Measurements from ENCODE around the gene CDH13. TPM values are rescaled to one million over a fixed set of nuclear protein-coding genes. Genes with fewer than 3 reads are reported as not detected.

The CDH13 gene
- total and polyA plus RNA-seq, 9 donors = 1.9 to 34.2 (median 4.8) TPM

DNA sequence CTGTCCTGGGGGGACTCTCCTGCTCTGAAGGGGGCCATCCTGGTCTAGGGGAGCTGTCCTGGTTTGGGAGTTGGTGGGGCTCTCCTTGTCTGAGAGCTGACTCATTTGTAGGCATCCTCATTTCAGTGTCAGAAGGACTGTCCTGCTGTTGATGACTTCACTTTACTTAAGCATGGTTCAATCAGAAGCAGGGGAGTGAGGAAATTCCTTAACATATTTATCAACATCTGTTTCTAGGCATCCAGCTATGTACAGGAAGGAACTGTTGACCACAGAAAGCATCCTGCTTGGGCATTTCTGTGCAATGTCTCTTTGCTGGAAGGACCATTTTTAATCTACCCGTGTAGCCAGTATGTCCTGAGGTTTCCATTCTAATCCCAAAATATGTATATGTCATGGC, 678.3 kb downstream of the CDH13 start:
- intact Hi-C loops (cut with DNase I) = no loop called here
- Histone ChIP-seq H3K36me3 (no peaks in the 10 kb centered on the region), H3K27me3 (no peaks in the 10 kb centered on the region), H3K4me3 (no peak overlapping the region), H3K9me3 (no peaks in the 10 kb centered on the region), H3K4me1 (ENCODE audit: insufficient read depth) (no peaks in the 10 kb centered on the region), H3K27ac (no peak overlapping the region)
- no peak for DNase-seq
- WGBS, 3 donors = 58 to 83% (median 58%) methylated on average over 1 of the region's 1 CpG
- TF ChIP-seq EP300 (IDR thresholded peaks at IDR 0.05) = no peak
- no peak for TF ChIP-seq POLR2A (IDR thresholded peaks at IDR 0.05)
- TF ChIP-seq, protein P1, sequence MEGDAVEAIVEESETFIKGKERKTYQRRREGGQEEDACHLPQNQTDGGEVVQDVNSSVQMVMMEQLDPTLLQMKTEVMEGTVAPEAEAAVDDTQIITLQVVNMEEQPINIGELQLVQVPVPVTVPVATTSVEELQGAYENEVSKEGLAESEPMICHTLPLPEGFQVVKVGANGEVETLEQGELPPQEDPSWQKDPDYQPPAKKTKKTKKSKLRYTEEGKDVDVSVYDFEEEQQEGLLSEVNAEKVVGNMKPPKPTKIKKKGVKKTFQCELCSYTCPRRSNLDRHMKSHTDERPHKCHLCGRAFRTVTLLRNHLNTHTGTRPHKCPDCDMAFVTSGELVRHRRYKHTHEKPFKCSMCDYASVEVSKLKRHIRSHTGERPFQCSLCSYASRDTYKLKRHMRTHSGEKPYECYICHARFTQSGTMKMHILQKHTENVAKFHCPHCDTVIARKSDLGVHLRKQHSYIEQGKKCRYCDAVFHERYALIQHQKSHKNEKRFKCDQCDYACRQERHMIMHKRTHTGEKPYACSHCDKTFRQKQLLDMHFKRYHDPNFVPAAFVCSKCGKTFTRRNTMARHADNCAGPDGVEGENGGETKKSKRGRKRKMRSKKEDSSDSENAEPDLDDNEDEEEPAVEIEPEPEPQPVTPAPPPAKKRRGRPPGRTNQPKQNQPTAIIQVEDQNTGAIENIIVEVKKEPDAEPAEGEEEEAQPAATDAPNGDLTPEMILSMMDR (IDR thresholded peaks at IDR 0.05) = no peak

DNA sequence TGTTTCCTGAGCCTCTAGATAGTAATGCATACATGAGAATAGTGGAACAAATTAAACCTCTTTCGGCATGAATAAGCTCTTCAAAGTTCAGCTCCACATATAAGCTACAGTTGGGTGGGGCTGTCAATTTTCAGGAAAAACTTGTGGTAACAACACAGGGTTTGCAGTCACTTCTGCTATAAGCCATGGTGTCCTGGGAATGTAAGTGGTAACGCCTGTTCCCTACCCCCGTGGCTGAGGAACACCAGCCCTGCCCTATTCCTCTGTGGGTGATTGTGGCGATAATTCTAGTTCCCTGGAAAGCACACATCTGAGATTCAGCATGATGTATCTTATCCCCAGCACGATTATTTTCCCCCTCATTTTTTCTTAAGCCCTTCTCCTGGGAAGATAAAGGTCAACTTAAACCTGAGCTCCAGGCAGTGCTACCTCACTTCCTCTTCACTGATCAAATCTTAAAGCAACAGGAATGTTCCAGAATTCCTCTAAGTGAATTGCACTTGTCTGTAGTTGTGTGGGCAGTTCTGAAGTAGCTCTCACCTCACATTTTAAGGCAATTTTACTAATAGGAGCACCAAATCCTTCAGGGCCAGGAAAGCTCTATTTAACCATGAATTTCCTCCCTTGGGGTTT, 680.3 kb downstream of the CDH13 start:
- H3K36me3 ChIP-seq = no peaks in the 10 kb centered on the region
- 59 to 67% (median 61%) methylated on average over 5 of the region's 5 CpGs for WGBS, 3 donors
- H3K27me3 ChIP-seq = no peaks in the 10 kb centered on the region
- intact Hi-C loops (cut with DNase I) = no loop called here
- H3K27ac ChIP-seq = no peak overlapping the region
- DNase-seq = no peak
- no peak overlapping the region for H3K4me3 ChIP-seq
- no peaks in the 10 kb centered on the region for H3K4me1 ChIP-seq (ENCODE audit: insufficient read depth)
- no peaks in the 10 kb centered on the region for H3K9me3 ChIP-seq
- no peak for TF ChIP-seq EP300 (IDR thresholded peaks at IDR 0.05)

DNA sequence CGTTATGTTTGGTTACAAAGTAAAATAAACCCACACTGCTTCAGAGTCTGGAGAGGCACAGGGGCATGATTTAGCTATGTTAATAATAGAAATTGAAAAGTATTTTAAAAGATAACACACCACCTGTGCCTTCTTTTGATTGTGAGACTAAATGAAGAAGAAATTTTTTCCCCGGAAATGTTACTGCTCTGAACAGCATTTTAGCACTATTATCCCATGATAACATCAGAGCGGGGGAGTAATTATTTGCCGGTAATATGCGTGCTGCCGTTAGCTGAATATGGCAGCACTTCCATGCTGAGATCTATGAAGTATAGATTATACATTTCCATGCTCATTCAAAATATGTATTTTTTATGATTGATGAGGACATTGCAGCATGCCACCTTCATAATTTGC, 680.8 kb downstream of the CDH13 start:
- Histone ChIP-seq H3K4me1 (ENCODE audit: insufficient read depth) (no peaks in the 10 kb centered on the region), H3K27ac (no peak overlapping the region), H3K36me3 (no peaks in the 10 kb centered on the region), H3K4me3 (no peak overlapping the region), H3K27me3 (no peaks in the 10 kb centered on the region), H3K9me3 (no peaks in the 10 kb centered on the region)
- 10 to 42% (median 14%) methylated on average over 6 of the region's 6 CpGs for WGBS, 3 donors
- no peak for DNase-seq
- TF ChIP-seq, protein P1 (IDR thresholded peaks at IDR 0.05) = no peak
- TF ChIP-seq EP300 (IDR thresholded peaks at IDR 0.05) (no peak), POLR2A (IDR thresholded peaks at IDR 0.05) (no peak)
- intact Hi-C loops (cut with DNase I) = no loop called here

DNA sequence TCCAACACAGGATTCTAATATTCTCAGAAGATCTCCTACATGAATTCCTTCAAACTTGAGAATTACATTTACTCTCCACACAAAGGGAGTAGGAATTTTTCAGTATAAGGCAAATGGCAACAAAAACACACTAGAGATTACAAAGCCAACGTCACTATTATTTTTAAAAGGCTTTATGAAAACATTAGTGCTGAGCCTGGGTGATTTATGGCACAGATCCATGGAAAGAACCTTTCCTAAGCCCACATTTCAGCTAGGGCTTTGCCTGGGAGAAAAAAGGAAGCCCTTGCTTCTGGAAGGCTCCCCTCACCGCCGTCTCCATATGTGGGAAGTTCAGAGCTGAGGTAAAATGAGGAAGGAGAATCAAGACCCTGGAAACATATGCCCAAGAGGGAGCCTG, 681.6 kb downstream of the CDH13 start:
- no peaks in the 10 kb centered on the region for H3K36me3 ChIP-seq
- intact Hi-C loops (cut with DNase I) = no loop called here
- DNase-seq = no peak
- TF ChIP-seq, protein P1 (IDR thresholded peaks at IDR 0.05) = no peak
- no peak for TF ChIP-seq EP300 (IDR thresholded peaks at IDR 0.05)
- no peaks in the 10 kb centered on the region for H3K4me1 ChIP-seq (ENCODE audit: insufficient read depth)
- no peak overlapping the region for H3K27ac ChIP-seq
- H3K27me3 ChIP-seq = no peaks in the 10 kb centered on the region
- WGBS, 3 donors = 35 to 44% (median 41%) methylated on average over 3 of the region's 3 CpGs
- H3K4me3 ChIP-seq = no peak overlapping the region
- H3K9me3 ChIP-seq = no peaks in the 10 kb centered on the region

DNA sequence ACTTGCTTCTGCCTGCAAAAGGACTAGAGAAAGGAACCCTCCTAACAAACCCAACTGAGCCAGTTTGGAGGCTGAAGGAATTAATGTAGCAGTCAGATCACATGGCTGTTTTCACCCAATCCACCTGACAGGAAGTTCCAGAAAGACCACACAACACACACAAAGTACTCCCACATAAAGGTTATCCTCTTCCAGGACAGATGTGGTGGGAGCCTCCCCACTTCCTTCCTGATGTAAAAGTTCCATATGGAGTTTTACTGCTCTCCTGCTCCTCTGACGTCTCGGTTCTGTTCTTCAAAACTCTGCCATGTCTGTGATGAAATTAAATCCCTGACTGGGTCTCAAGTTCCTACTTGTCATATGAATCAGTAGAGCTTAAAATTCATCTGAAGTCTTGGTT, 684.0 kb downstream of the CDH13 start:
- Histone ChIP-seq H3K36me3 (no peaks in the 10 kb centered on the region), H3K4me1 (ENCODE audit: insufficient read depth) (no peaks in the 10 kb centered on the region), H3K27me3 (no peaks in the 10 kb centered on the region), H3K9me3 (no peaks in the 10 kb centered on the region), H3K4me3 (no peak overlapping the region), H3K27ac (no peak overlapping the region)
- WGBS, 3 donors = 5 to 29% (median 15%) methylated on average over 2 of the region's 2 CpGs
- no peak for DNase-seq
- TF ChIP-seq, protein P1 (IDR thresholded peaks at IDR 0.05) = no peak
- no peak for TF ChIP-seq EP300 (IDR thresholded peaks at IDR 0.05)
- TF ChIP-seq POLR2A (IDR thresholded peaks at IDR 0.05) = no peak
- intact Hi-C loops (cut with DNase I) = no loop called here
